Effector memory CD4-positive, alpha-beta T cell (primary cell): ENCODE data around the gene STRBP.

Experiments
- DNase-seq, 3 donors: peaks; one replicate each; pipeline ENCODE4 v3.0.0-alpha.2; 2020
- H3K27ac ChIP-seq: 2 replicates; pipeline ENCODE4 v1.7.0; 2013; ENCODE audit warnings: mild to moderate bottlenecking, low read length, moderate library complexity; ENCODE audit not compliant: insufficient read depth, poor library complexity, severe bottlenecking
- H3K27me3 ChIP-seq: replicated peaks from 2 replicates; pipeline ENCODE4 v1.7.0; 2013; ENCODE audit warnings: mild to moderate bottlenecking, low read length; ENCODE audit not compliant: insufficient read depth, control insufficient read depth, poor library complexity, severe bottlenecking
- H3K36me3 ChIP-seq: 2 replicates; pipeline ENCODE4 v1.7.0; 2013; ENCODE audit warnings: mild to moderate bottlenecking, low read length, moderate library complexity; ENCODE audit not compliant: control insufficient read depth, insufficient read depth
- H3K4me1 ChIP-seq: 2 replicates; pipeline ENCODE4 v1.7.0; 2013; ENCODE audit warnings: low read length, mild to moderate bottlenecking; ENCODE audit not compliant: control insufficient read depth, insufficient read depth, poor library complexity, severe bottlenecking
- H3K4me3 ChIP-seq: 2 replicates; pipeline ENCODE4 v1.7.0; 2013; ENCODE audit warnings: low read length, low read depth, mild to moderate bottlenecking; ENCODE audit not compliant: insufficient read depth, poor library complexity, severe bottlenecking
- H3K9me3 ChIP-seq: 2 replicates; pipeline ENCODE4 v1.7.0; 2013; ENCODE audit warnings: mild to moderate bottlenecking, low read length, moderate library complexity; ENCODE audit not compliant: control insufficient read depth
- total RNA-seq, 3 donors: gene quantifications; one replicate each; lab custom pipeline; 2026; lab: John Stamatoyannopoulos, UW

Gene STRBP
- total RNA-seq = 23.9 to 30.8 (median 30.3) reads per million in 3 donors

DNA sequence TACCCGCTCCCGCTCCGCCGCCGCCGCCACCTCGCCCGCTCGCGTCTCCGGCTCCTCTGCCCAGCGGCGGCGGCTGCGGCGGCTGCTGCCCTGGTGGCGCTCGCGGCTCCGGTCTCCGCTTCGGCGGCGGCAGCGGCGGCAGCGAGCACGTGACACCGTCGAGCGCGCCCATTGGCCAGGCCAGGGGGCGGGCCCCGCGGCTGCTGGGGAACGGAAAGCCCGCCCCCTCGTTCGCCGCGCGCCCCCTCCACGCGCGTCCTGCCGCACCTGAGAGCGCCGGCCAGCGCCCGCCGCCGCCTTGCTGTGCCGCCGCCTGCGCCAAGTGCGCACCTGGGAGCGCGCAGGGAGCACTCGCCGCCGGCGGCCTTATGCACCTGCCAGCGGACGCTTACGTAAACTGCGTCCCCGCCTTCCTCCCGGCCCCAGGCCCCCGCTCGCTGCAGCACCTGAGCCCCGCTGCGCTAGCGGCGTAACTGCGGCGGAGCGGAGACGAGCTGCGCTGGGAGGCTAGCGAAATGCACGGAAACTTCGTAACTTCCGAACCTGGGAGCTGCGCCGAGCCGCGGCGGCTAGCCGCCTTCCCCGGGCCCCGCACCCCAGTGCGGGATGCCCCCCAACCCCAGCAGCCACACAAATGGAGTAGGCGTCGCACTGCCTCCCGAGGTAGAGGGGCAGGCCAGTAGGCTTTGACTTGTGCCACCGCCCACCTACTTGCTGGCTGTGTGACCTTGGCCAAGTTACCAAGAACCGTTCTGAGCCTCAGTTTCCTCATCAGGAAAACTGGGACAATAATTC, at the start of gene STRBP:
Gene STRBP, minus strand, starts transcription at position 122 of the 795 bp plus-strand sequence. CDS start 84,452 bp downstream, outside the sequence.
- Histone ChIP-seq H3K27me3 (no peaks in the 10 kb centered on the region), H3K4me1 (peaks cover 13% of the 10 kb centered on the region), H3K36me3 (no peaks in the 10 kb centered on the region), H3K4me3 (peak within 1 kb of the TSS; percentile 76), H3K27ac (peak within 1 kb of the TSS; percentile 66), H3K9me3 (no peaks in the 10 kb centered on the region)
- peak; percentile 89 to 90 (median 89) for DNase-seq

GRCh38 chr9:123316053-123316718, 47.8 kb upstream of the STRBP start:
- no peak overlapping the region for H3K4me3 ChIP-seq
- H3K27me3 ChIP-seq = no peaks in the 10 kb centered on the region
- H3K36me3 ChIP-seq = no peaks in the 10 kb centered on the region
- DNase-seq = no peak
- H3K27ac ChIP-seq = no peak overlapping the region
- H3K9me3 ChIP-seq = no peaks in the 10 kb centered on the region
- no peaks in the 10 kb centered on the region for H3K4me1 ChIP-seq

- Histone ChIP-seq H3K27me3 (no peaks in the 10 kb centered on the region), H3K27ac (no peak overlapping the region), H3K4me3 (no peak overlapping the region), H3K9me3 (no peaks in the 10 kb centered on the region), H3K4me1 (no peaks in the 10 kb centered on the region), H3K36me3 (no peaks in the 10 kb centered on the region)
- no peak for DNase-seq
These were observed 47.2 kb upstream of the STRBP start for GRCh38 chr9:123315635-123316034.

- Histone ChIP-seq H3K36me3 (no peaks in the 10 kb centered on the region), H3K27me3 (no peaks in the 10 kb centered on the region), H3K27ac (no peak overlapping the region), H3K4me3 (no peak overlapping the region), H3K9me3 (no peaks in the 10 kb centered on the region), H3K4me1 (no peaks in the 10 kb centered on the region)
- no peak for DNase-seq
These were observed 46.2 kb upstream of the STRBP start for GRCh38 chr9:123314617-123315016.

DNA sequence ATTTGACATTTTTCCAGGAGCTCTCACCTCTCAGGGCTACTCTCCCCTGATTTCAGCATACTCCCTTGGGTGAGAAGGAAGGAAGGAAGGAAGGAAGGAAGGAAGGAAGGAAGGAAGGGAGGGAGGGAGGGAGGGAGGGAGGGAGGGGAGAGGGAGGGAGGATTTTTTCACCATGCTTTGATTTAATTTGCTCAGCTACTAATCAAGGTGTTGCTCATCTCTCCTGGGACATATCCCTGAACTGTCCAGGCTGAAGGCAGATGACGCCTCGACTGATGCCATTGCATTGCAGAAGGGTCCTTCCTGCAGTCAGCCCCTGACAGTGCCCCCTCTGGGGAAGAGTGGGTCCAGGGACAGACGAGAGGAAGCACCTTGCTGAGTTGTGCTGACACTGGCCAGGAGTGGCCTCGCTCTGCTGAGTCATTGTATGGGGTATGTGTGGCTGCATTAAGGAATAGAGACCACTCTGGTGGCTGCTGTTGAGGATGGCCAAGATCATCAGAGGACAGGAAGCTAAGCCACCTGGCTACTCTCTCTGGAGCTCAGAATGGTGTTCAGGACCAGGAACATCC, 44.0 kb upstream of the STRBP start:
- no peaks in the 10 kb centered on the region for H3K9me3 ChIP-seq
- DNase-seq = no peak
- H3K4me3 ChIP-seq = no peak overlapping the region
- no peaks in the 10 kb centered on the region for H3K36me3 ChIP-seq
- no peak overlapping the region for H3K27ac ChIP-seq
- H3K4me1 ChIP-seq = no peaks in the 10 kb centered on the region
- H3K27me3 ChIP-seq = no peaks in the 10 kb centered on the region

DNA sequence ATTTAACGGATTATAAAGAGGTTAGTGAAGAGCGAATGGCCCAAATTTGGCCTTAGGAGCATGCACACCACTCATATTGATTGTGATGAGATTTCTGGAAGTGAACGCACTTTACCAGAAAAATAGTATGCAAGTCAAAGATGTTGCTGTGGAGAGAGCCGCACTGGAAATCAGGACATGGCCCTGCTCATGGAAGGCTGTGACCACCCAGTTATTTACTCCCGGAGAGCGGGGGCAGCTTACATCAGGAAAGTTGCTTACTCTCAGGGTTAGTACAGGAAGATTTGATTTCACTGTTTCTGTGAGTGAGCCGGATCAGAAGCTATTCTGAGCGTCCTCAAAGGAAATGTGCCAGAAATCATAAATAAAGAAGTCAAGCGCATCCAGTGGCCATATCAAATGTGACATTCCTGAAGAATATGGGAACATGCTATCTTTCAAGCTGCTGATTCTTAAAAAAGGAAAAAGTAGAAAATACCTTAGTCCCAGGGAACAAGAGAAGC, 42.9 kb upstream of the STRBP start:
- Histone ChIP-seq H3K4me1 (no peaks in the 10 kb centered on the region), H3K36me3 (no peaks in the 10 kb centered on the region), H3K9me3 (no peaks in the 10 kb centered on the region), H3K27me3 (no peaks in the 10 kb centered on the region), H3K27ac (no peak overlapping the region), H3K4me3 (no peak overlapping the region)
- DNase-seq = no peak

DNA sequence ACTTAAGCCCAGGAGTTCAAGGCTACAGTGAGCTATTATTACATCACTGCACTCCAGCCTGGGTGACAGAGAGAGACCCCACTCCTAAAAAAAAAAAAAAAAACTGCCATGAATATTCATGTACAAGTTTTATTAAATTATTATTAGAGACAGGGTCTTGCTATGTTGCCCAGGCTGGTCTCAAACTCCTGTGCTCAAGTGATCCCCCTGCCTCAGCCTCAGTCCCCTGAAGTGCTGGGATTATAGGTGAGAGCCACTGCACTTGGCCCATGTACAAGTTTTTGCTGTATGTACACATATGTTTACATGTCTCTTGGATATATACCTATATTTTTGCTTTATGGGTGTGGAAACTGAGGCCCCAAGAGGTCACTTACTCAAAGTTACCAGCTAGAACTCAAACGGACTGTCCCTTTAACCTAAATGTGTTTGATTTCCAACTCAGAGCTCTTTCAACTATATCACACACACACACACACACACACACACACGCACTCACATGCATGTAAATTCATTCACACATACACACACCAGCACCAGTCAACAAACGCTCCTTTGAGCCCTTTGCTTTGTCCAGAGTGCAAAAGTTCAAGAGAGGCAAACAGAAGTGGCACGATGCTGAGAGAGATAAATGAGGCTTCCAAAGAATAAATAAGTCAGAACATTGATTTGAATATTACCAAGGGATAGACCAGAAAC, 42.3 kb upstream of the STRBP start:
- DNase-seq = no peak
- Histone ChIP-seq H3K4me1 (no peaks in the 10 kb centered on the region), H3K36me3 (no peaks in the 10 kb centered on the region), H3K4me3 (no peak overlapping the region), H3K27me3 (no peaks in the 10 kb centered on the region), H3K9me3 (no peaks in the 10 kb centered on the region), H3K27ac (no peak overlapping the region)

DNA sequence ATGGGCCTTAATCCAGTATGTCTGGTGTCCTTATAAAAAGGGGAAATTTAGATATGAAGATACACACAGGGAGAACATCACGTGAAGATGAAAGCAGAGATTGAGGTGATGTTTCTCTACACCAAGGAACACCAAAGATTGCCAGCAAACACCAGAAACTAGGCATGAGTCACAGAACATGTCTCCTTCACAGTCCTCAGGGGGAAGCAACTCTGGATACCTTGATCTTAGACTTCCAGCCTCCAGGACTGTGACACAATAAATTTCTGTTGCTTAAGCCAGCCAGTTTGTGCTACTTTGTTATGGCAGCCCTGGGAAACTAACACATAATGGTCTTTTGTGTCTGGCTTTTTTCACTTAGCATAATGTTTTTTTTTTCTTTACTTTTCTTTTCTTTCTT, 41.2 kb upstream of the STRBP start:
- H3K27me3 ChIP-seq = no peaks in the 10 kb centered on the region
- no peak overlapping the region for H3K4me3 ChIP-seq
- no peaks in the 10 kb centered on the region for H3K36me3 ChIP-seq
- H3K9me3 ChIP-seq = no peaks in the 10 kb centered on the region
- no peaks in the 10 kb centered on the region for H3K4me1 ChIP-seq
- no peak for DNase-seq
- H3K27ac ChIP-seq = no peak overlapping the region

GRCh38 chr9:123305879-123306278, 37.5 kb upstream of the STRBP start:
- H3K9me3 ChIP-seq = no peaks in the 10 kb centered on the region
- H3K36me3 ChIP-seq = no peaks in the 10 kb centered on the region
- no peak overlapping the region for H3K27ac ChIP-seq
- DNase-seq = no peak
- H3K4me1 ChIP-seq = no peaks in the 10 kb centered on the region
- H3K27me3 ChIP-seq = no peaks in the 10 kb centered on the region
- no peak overlapping the region for H3K4me3 ChIP-seq
